Natural killer cell (primary cell): ENCODE data around the gene CRHBP. TPM values are rescaled to one million over a fixed set of nuclear protein-coding genes. Genes with fewer than 3 reads are reported as not detected.

Source experiments
- ATAC-seq, 3 donors: fragments of 150-1000 bp in 2 of 3; fragments of 200-7000 bp in 1 of 3; cut with Tn5 transposase; 1 replicate in 1 of 3; 2 replicates in 2 of 3; pipeline ENCODE4 v1.10.0; 2021; ENCODE audit warnings: mild to moderate bottlenecking in 2 of 3, moderate library complexity in 2 of 3
- DNase-seq, 2 donors: peaks; one replicate each; pipeline versions ENCODE4 v3.0.0 to v3.0.0-alpha.2; 2013 to 2021; ENCODE audit warnings: mixed read lengths in 1 of 2
- H3K27ac ChIP-seq: one replicate; pipeline ENCODE4 v1.5.1; 2013; ENCODE audit warnings: mild to moderate bottlenecking, low read length
- H3K27me3 ChIP-seq: one replicate; pipeline ENCODE4 v1.6.1; 2013; ENCODE audit warnings: low read length; ENCODE audit not compliant: control insufficient read depth, insufficient read depth
- H3K36me3 ChIP-seq: one replicate; pipeline ENCODE4 v1.6.1; 2013; ENCODE audit warnings: low read length; ENCODE audit not compliant: control insufficient read depth, insufficient read depth
- H3K4me1 ChIP-seq: one replicate; pipeline ENCODE4 v1.6.1; 2013; ENCODE audit warnings: low read length; ENCODE audit not compliant: control insufficient read depth, insufficient read depth
- H3K4me3 ChIP-seq: one replicate; pipeline ENCODE4 v1.5.1; 2013; ENCODE audit warnings: low read length
- H3K9me3 ChIP-seq: one replicate; pipeline ENCODE4 v1.6.1; 2013; ENCODE audit warnings: low read length; ENCODE audit not compliant: control insufficient read depth, insufficient read depth
- H3K27ac Mint-ChIP-seq, 2 donors: one replicate each; pipeline ENCODE4 v1.8.0; 2022; ENCODE audit warnings: mild to moderate bottlenecking in 2 of 2, mixed read lengths in 2 of 2, moderate library complexity in 1 of 2
- H3K27me3 Mint-ChIP-seq, 2 donors: one replicate each; pipeline ENCODE4 v1.8.0; 2022; ENCODE audit warnings: low read depth in 2 of 2, mixed read lengths in 2 of 2
- H3K36me3 Mint-ChIP-seq: one replicate; pipeline ENCODE4 v1.8.0; 2022; ENCODE audit warnings: mixed read lengths
- H3K4me1 Mint-ChIP-seq, 2 donors: one replicate each; pipeline ENCODE4 v1.8.0; 2022; ENCODE audit warnings: mixed read lengths in 2 of 2
- H3K4me3 Mint-ChIP-seq: one replicate; pipeline ENCODE4 v1.8.0; 2022; ENCODE audit warnings: mild to moderate bottlenecking, moderate library complexity, mixed read lengths
- H3K9me3 Mint-ChIP-seq, 2 donors: one replicate each; pipeline ENCODE4 v1.8.0; 2022; ENCODE audit warnings: mixed read lengths in 2 of 2
- CTCF ChIP-seq: fragments of 200-600 bp; IDR thresholded peaks from one replicate; pipeline ENCODE4 v1.8.0; 2022; ENCODE audit warnings: antibody characterized with exemption
- WGBS: methylation state at CpG from one replicate; pipeline ENCODE4 v1.1.7; 2013; ENCODE audit warnings: missing lambda C conversion rate; ENCODE audit not compliant: insufficient coverage; 5-methylcytosine and 5-hydroxymethylcytosine counted together
- intact Hi-C: fragments of 100-400 bp; cut with micrococcal nuclease; formaldehyde crosslinking; loops from one replicate; pipeline ENCODE4 v1.14.2; 2022
- total RNA-seq, 4 donors: library from RNA; stranded (reverse); fragments of 120-200 nt in 1 of 4; gene quantifications; one replicate each; pipeline versions ENCODE4 v1.2.3 to v1.2.4, GENCODE V29; 2013 to 2022

CRHBP gene
- total RNA-seq, 3 donors from 2014 or later (not counting 1 experiment from before 2014, with no cell fraction given) = 0.31 to 0.84 TPM; not detected in 1

DNA sequence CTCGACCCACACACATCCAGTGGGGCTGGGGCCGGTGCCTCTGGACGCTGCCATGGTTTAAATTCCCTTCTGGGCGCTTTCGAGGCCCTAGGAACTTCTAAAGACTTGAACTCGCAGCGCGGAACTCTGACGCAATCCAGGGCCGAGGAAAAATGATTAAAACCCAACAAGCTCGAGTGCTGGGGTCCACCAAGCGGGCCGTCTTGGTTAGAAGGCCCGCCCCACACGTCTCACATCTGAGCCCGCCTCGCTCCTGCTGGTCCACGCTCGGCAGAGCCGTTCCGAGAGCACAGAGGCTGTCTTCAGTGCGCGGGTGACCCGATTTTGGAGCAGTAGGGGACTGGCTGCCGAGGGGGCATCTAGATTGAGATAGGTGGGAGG lies 1.5 kb downstream of the CRHBP start:
- Histone ChIP-seq H3K27me3 (peaks cover 17% of the 10 kb centered on the region), H3K4me3 (no peak overlapping the region), H3K9me3 (no peaks in the 10 kb centered on the region), H3K27ac (no peak overlapping the region), H3K36me3 (no peaks in the 10 kb centered on the region), H3K4me1 (peaks cover 7% of the 10 kb centered on the region)
- Mint-ChIP-seq H3K4me3 (no peak overlapping the region), H3K36me3 (no peaks in the 10 kb centered on the region), H3K27ac (no peak overlapping the region), H3K9me3 (no peaks in the 10 kb centered on the region), H3K4me1 (peaks cover 4 to 7% of the 10 kb centered on the region in 2 donors), H3K27me3 (peaks cover 32 to 67% of the 10 kb centered on the region in 2 donors)
- no peak for TF ChIP-seq CTCF
- DNase-seq = no peak
- no peak for ATAC-seq
- intact Hi-C loops = no loop called here
- WGBS = 2% methylated on average over 25 of the region's 25 CpGs

DNA sequence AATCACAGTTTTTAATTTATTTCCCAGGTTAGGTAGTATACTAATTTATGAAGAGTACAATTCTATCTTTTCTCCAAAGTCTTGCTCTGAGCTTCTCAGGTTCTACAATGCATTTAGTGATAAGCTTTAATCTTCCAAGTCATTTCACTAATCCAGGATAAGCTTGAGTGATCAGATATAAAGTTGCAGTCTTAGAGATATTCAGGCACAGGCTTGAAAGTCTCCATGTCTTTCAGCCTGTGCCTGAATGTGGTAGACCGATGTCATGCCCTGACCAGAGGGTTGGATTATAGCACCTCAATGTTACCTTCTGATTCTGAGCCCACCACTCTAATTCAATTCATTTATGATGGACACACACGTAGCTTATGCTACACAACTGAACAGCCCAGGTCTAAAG lies 3.2 kb downstream of the CRHBP start:
- H3K36me3 ChIP-seq = no peaks in the 10 kb centered on the region

DNA sequence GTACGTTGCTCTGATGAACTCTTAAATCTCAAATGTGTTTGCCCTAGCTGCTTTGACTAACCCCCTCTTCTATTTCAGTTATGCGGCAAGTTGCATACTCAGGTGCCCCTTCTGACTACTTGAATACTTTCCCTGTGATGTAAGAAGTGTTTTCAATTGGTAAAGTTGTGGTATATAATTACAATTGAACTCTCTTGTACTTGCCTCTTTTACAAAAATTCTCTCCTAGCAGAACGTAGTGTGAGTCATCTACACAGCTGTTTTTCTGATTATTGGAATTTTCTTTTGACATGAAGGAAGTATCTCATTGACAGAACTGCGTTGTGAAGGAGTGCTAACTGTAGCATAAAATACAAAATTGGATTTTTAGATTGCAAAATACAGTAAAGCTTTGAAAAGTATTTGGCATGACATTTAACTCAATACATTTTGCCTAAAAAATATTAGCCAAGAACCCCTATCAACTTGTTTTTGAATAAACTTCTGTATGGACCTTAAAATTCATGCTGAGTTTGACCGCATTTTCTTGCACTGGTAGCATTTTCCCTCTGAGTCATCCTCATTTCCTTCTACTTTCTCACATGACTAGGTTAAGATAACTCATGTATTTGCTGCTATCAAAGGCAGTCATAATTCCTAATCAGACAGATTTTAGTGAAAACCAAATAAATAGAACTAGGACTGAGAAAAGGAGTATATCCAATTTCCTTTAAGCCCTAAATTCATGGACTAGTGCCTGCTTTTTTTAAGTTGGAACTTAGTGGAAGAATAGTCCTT lies 6.3 kb downstream of the CRHBP start:
- Histone ChIP-seq H3K4me1 (peaks cover 8% of the 10 kb centered on the region), H3K27ac (no peak overlapping the region), H3K27me3 (peaks cover 11% of the 10 kb centered on the region), H3K9me3 (no peaks in the 10 kb centered on the region), H3K36me3 (no peaks in the 10 kb centered on the region), H3K4me3 (no peak overlapping the region)
- TF ChIP-seq CTCF = no peak
- intact Hi-C loops = no loop called here
- WGBS = 70% methylated on average over 3 of the region's 5 CpGs
- DNase-seq (no peak), ATAC-seq (no peak)
- Mint-ChIP-seq H3K27me3 (peaks cover 15 to 35% of the 10 kb centered on the region in 2 donors), H3K4me3 (no peak overlapping the region), H3K9me3 (no peaks in the 10 kb centered on the region), H3K4me1 (peaks cover 14 to 17% of the 10 kb centered on the region in 2 donors), H3K36me3 (no peaks in the 10 kb centered on the region), H3K27ac (no peak overlapping the region)

More for the DNA sequence above, 3.2 kb downstream of the CRHBP start:
- WGBS = 78% methylated on average over 2 of the region's 2 CpGs
- H3K9me3 Mint-ChIP-seq = no peaks in the 10 kb centered on the region
- H3K27ac Mint-ChIP-seq = no peak overlapping the region
- peaks cover 17% of the 10 kb centered on the region for H3K27me3 ChIP-seq
- H3K4me3 ChIP-seq = no peak overlapping the region
- intact Hi-C loops = no loop called here
- peaks cover 14 to 17% of the 10 kb centered on the region in 2 donors for H3K4me1 Mint-ChIP-seq
- H3K36me3 Mint-ChIP-seq = no peaks in the 10 kb centered on the region
- no peak for ATAC-seq
- no peak for DNase-seq
- H3K27ac ChIP-seq = no peak overlapping the region
- H3K9me3 ChIP-seq = no peaks in the 10 kb centered on the region
- no peak overlapping the region for H3K4me3 Mint-ChIP-seq
- no peak for TF ChIP-seq CTCF
- peaks cover 23 to 61% of the 10 kb centered on the region in 2 donors for H3K27me3 Mint-ChIP-seq
- H3K4me1 ChIP-seq = peaks cover 11% of the 10 kb centered on the region
